ENCODE measurements around the gene HAO2. TPM values are rescaled to one million over a fixed set of nuclear protein-coding genes. Genes with fewer than 3 reads are reported as not detected.
"Not testable (repeated sequence)": the region's sequence is repeated elsewhere in the genome, so short reads cannot be mapped to it uniquely, and the experiment has no call there.

HAO2 gene
- total RNA-seq, 1 donor from 2014 or later = under 0.01 TPM

- FAIRE-seq (no peak), DNase-seq (ENCODE audit: low spot score in 2 of 2) (no peak)
Measured at GRCh38 chr1:119376594-119376993, 8.0 kb downstream of the HAO2 start.

- DNase-seq (ENCODE audit: low spot score in 2 of 2); FAIRE-seq: not testable (repeated sequence)
Measured at GRCh38 chr1:119377594-119377993, 9.0 kb downstream of the HAO2 start.

GRCh38 chr1:119379117-119379516 is 10.5 kb downstream of the HAO2 start:
- no peak for FAIRE-seq
- DNase-seq (ENCODE audit: low spot score in 2 of 2) = no peak

- DNase-seq (ENCODE audit: low spot score in 2 of 2) (no peak), FAIRE-seq (no peak)
Measured at GRCh38 chr1:119380304-119380703, 11.7 kb downstream of the HAO2 start.

- FAIRE-seq (no peak), DNase-seq (ENCODE audit: low spot score in 2 of 2) (no peak)
Measured at GRCh38 chr1:119380983-119381662, 12.5 kb downstream of the HAO2 start.

- DNase-seq (ENCODE audit: low spot score in 2 of 2) (no peak), FAIRE-seq (no peak)
Measured at GRCh38 chr1:119384591-119384990, 16.0 kb downstream of the HAO2 start.

GRCh38 chr1:119385650-119386049 is 17.1 kb downstream of the HAO2 start:
- FAIRE-seq = no peak
- DNase-seq (ENCODE audit: low spot score in 2 of 2) = no peak

GRCh38 chr1:119387858-119388257 is 19.3 kb downstream of the HAO2 start:
- DNase-seq (ENCODE audit: low spot score in 2 of 2) (no peak), FAIRE-seq (no peak)

GRCh38 chr1:119388450-119388849 is 19.9 kb downstream of the HAO2 start:
- DNase-seq (ENCODE audit: low spot score in 2 of 2) = no peak
- FAIRE-seq = no peak

- no peak for FAIRE-seq
Measured at GRCh38 chr1:119390526-119390925, 21.9 kb downstream of the HAO2 start.

GRCh38 chr1:119391749-119392148 is 23.2 kb downstream of the HAO2 start:
- no peak for DNase-seq (ENCODE audit: low spot score in 2 of 2)
- no peak for FAIRE-seq

More at GRCh38 chr1:119390526-119390925, 21.9 kb downstream of the HAO2 start:
- DNase-seq (ENCODE audit: low spot score in 2 of 2) = no peak

- FAIRE-seq (no peak), DNase-seq (ENCODE audit: low spot score in 2 of 2) (no peak)
Measured at GRCh38 chr1:119394085-119394484, 25.5 kb downstream of the HAO2 start.

GRCh38 chr1:119396982-119397381 is 28.4 kb downstream of the HAO2 start:
- FAIRE-seq (no peak), DNase-seq (ENCODE audit: low spot score in 2 of 2) (no peak)

- DNase-seq (ENCODE audit: low spot score in 2 of 2) = no peak
- FAIRE-seq = no peak
Measured at GRCh38 chr1:119397986-119398385, 29.4 kb downstream of the HAO2 start.

- FAIRE-seq = no peak
- no peak for DNase-seq (ENCODE audit: low spot score in 2 of 2)
Measured at GRCh38 chr1:119404736-119405135, 36.2 kb downstream of the HAO2 start.

GRCh38 chr1:119409731-119410130 is 41.1 kb downstream of the HAO2 start:
- DNase-seq (ENCODE audit: low spot score in 2 of 2) = no peak
- no peak for FAIRE-seq

- FAIRE-seq = no peak
Measured at GRCh38 chr1:119410961-119411360, 42.4 kb downstream of the HAO2 start.

GRCh38 chr1:119414950-119415349 is 46.4 kb downstream of the HAO2 start, which contains the start of gene HSD3B2:
TSS of gene HSD3B2 (plus strand) at chr1:119415150. CDS start at chr1:119415420, 270 bp downstream.
- DNase-seq (ENCODE audit: low spot score in 2 of 2) = no peak
- FAIRE-seq = no peak

More at GRCh38 chr1:119410961-119411360, 42.4 kb downstream of the HAO2 start:
- DNase-seq (ENCODE audit: low spot score in 2 of 2) = no peak

- FAIRE-seq (no peak), DNase-seq (ENCODE audit: low spot score in 2 of 2) (no peak)
Measured at GRCh38 chr1:119416006-119416640, 47.5 kb downstream of the HAO2 start.

GRCh38 chr1:119419109-119419508 is 50.5 kb downstream of the HAO2 start:
- no peak for DNase-seq (ENCODE audit: low spot score in 2 of 2)
- no peak for FAIRE-seq

GRCh38 chr1:119420638-119421037 is 52.1 kb downstream of the HAO2 start:
- no peak for FAIRE-seq
- no peak for DNase-seq (ENCODE audit: low spot score in 2 of 2)

- FAIRE-seq (no peak), DNase-seq (ENCODE audit: low spot score in 2 of 2) (no peak)
Measured at GRCh38 chr1:119422631-119423030, 54.0 kb downstream of the HAO2 start.

Data from frontal cortex (tissue), 4 donors.